PC-3 (cell line): ENCODE measurements around the gene GMDS. TPM values are rescaled to one million over a fixed set of nuclear protein-coding genes. Genes with fewer than 3 reads are reported as not detected.

Experiments used
- ATAC-seq: fragments of 200-7000 bp; cut with Tn5 transposase; 2 replicates; pipeline ENCODE4 v1.9.1; 2020; ENCODE audit warnings: mild to moderate bottlenecking, moderate library complexity
- BruUV-seq: library from RNA; stranded (reverse); fragments of 400-500 nt; replicated peaks from 2 replicates; lab custom pipeline; 2021; lab: Mats Ljungman, UMichigan
- CTCF ChIA-PET: fragments of 300-600 bp; sonication (Branson Sonifier 250); formaldehyde crosslinking; loops from one replicate; lab custom pipeline; 2022; ENCODE audit warnings: antibody characterized with exemption; lab: Charles Lee
- POLR2A ChIA-PET: fragments of 300-600 bp; sonication (Branson Sonifier 250); formaldehyde crosslinking; loops from one replicate; lab custom pipeline; 2022; ENCODE audit warnings: antibody characterized with exemption; ENCODE audit not compliant: unreplicated experiment; lab: Charles Lee
- DNase-seq: peaks from one replicate; pipeline ENCODE4 v3.0.0-alpha.2; 2015
- H2AFZ ChIP-seq: fragments of 300-600 bp; sonication (generic); 2 replicates; pipeline ENCODE4 v1.6.0; 2016; ENCODE audit warnings: antibody characterized with exemption, low read length
- H3F3A ChIP-seq: fragments of 300-600 bp; sonication (generic); one replicate; pipeline ENCODE4 v1.6.0; 2017; ENCODE audit warnings: antibody characterized with exemption, low read length, control low read depth, mild to moderate bottlenecking; ENCODE audit not compliant: unreplicated experiment
- H3K27ac ChIP-seq: fragments of 300-600 bp; sonication (generic); 2 replicates; pipeline ENCODE4 v1.5.1; 2016; ENCODE audit warnings: mild to moderate bottlenecking, low read length
- H3K27me3 ChIP-seq: fragments of 300-600 bp; sonication (generic); 2 replicates; pipeline ENCODE4 v1.6.1; 2016; ENCODE audit warnings: low read length, mixed read lengths
- H3K36me3 ChIP-seq: fragments of 300-600 bp; sonication (generic); 2 replicates; pipeline ENCODE4 v1.6.1; 2016; ENCODE audit warnings: low read depth, mixed run types, low read length, mixed read lengths
- H3K4me1 ChIP-seq: fragments of 300-600 bp; sonication (generic); 2 replicates; pipeline ENCODE4 v1.5.1; 2016; ENCODE audit warnings: low read length; ENCODE audit not compliant: insufficient read depth
- H3K4me2 ChIP-seq: fragments of 300-600 bp; sonication (generic); 2 replicates; pipeline ENCODE4 v1.6.0; 2016; ENCODE audit warnings: low read length
- H3K4me3 ChIP-seq: fragments of 300-600 bp; sonication (generic); 2 replicates; pipeline ENCODE4 v1.5.1; 2016; ENCODE audit warnings: mild to moderate bottlenecking, low read length, mixed read lengths
- H3K79me2 ChIP-seq: fragments of 300-600 bp; sonication (generic); 2 replicates; pipeline ENCODE4 v1.6.1; 2017; ENCODE audit warnings: low read length, mixed read lengths
- H3K9ac ChIP-seq: fragments of 300-600 bp; sonication (generic); 2 replicates; pipeline ENCODE4 v1.6.0; 2016; ENCODE audit warnings: mild to moderate bottlenecking, low read length
- H3K9me2 ChIP-seq: fragments of 300-600 bp; sonication (generic); replicated peaks from 2 replicates; pipeline ENCODE4 v1.6.1; 2016; ENCODE audit warnings: mixed run types, low read length, mixed read lengths
- H3K9me3 ChIP-seq: fragments of 300-600 bp; sonication (generic); 2 replicates; pipeline ENCODE4 v1.6.1; 2016; ENCODE audit warnings: low read length, mixed read lengths
- H4K20me1 ChIP-seq: fragments of 300-600 bp; sonication (generic); 2 replicates; pipeline ENCODE4 v1.6.1; 2016; ENCODE audit warnings: low read length, mixed read lengths
- EZH2 ChIP-seq: fragments of 300-600 bp; sonication (generic); IDR thresholded peaks from one replicate; pipeline ENCODE4 v1.6.1; 2017; ENCODE audit warnings: antibody characterized with exemption, mild to moderate bottlenecking, low read length; ENCODE audit not compliant: unreplicated experiment
- EZH2phosphoT487 ChIP-seq: fragments of 300-600 bp; sonication (generic); IDR thresholded peaks from 2 replicates; pipeline ENCODE4 v1.6.1; 2018; ENCODE audit warnings: mild to moderate bottlenecking, antibody characterized with exemption, low read length, borderline replicate concordance
- intact Hi-C: fragments of 100-400 bp; cut with micrococcal nuclease; formaldehyde crosslinking; loops from 2 replicates; pipeline ENCODE4 v1.9.0; 2023
- total RNA-seq: library from RNA; depleted of rRNA; stranded (reverse); fragments of >200 nt; gene quantifications from 2 replicates; pipeline ENCODE4 v1.2.3, GENCODE V29; 2014
- TF ChIP-seq, protein P1 (sequence below): fragments of 300-600 bp; sonication (generic); conservative IDR thresholded peaks from 2 replicates; pipeline ENCODE4 v1.5.1; 2017; ENCODE audit warnings: antibody characterized with exemption, low read depth, mild to moderate bottlenecking, low read length

GMDS gene
- total RNA-seq, 1 experiment from 2014 or later = 18.3 TPM

DNA sequence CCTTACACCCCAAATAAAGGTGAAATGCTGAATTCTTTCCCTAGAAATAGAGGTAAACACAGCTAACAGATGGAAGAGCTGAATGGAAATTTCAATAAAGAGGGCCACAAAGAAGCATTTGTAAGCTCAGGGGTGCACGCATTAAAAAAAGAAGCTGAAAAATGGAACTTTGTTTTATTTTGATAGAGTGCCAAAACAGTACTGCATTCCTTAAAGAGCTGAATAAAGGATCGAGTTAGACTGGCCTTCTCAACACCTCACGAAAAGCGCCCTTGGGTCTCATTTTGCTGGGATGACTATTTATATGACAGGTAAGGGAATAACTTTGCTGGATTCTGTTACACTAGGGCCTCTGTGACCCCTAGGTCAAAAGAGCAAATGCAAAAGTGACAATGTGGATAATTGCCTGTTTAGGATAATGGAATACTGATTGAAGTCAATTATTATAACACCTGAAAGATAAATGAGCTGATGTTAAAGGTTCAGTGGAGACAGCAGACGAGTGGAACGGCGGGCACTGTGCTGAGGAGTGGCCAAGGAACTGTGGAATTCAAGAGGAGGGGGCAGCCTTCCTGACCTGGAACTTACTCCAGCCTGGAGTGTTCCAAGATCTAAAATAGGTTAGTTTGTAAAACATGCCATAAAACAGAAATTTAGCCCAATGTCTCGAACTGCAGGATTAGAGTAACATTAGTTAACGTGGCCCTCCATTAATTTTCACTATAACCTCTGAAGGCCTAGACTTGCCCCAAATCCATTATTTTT, 467.3 kb downstream of the GMDS start:
- no peaks in the 10 kb centered on the region for H3K36me3 ChIP-seq
- no peaks in the 10 kb centered on the region for H3K27me3 ChIP-seq
- H3K4me3 ChIP-seq = no peak overlapping the region
- H3K9ac ChIP-seq = no peak overlapping the region
- ATAC-seq (no peak), DNase-seq (no peak)
- BruUV-seq = no TSS peak
- no peak overlapping the region for H2AFZ ChIP-seq
- H3K9me2 ChIP-seq = no peaks in the 10 kb centered on the region
- ChIA-PET POLR2A (no interaction called here), CTCF (interaction anchor here (0.7 kb wide), 1 partner anchor 327 kb away, joined by 3 read pairs; no protein-coding TSS in a partner anchor)
- no peaks in the 10 kb centered on the region for H3F3A ChIP-seq
- H3K9me3 ChIP-seq = no peaks in the 10 kb centered on the region
- intact Hi-C loops = no loop called here
- H3K4me2 ChIP-seq = no peak overlapping the region
- no peaks in the 10 kb centered on the region for H4K20me1 ChIP-seq
- H3K4me1 ChIP-seq = no peaks in the 10 kb centered on the region
- H3K27ac ChIP-seq = no peak overlapping the region
- TF ChIP-seq EZH2 = no peak
- TF ChIP-seq, protein P1, sequence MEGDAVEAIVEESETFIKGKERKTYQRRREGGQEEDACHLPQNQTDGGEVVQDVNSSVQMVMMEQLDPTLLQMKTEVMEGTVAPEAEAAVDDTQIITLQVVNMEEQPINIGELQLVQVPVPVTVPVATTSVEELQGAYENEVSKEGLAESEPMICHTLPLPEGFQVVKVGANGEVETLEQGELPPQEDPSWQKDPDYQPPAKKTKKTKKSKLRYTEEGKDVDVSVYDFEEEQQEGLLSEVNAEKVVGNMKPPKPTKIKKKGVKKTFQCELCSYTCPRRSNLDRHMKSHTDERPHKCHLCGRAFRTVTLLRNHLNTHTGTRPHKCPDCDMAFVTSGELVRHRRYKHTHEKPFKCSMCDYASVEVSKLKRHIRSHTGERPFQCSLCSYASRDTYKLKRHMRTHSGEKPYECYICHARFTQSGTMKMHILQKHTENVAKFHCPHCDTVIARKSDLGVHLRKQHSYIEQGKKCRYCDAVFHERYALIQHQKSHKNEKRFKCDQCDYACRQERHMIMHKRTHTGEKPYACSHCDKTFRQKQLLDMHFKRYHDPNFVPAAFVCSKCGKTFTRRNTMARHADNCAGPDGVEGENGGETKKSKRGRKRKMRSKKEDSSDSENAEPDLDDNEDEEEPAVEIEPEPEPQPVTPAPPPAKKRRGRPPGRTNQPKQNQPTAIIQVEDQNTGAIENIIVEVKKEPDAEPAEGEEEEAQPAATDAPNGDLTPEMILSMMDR = no peak
- TF ChIP-seq EZH2phosphoT487 = no peak
- no peaks in the 10 kb centered on the region for H3K79me2 ChIP-seq

DNA sequence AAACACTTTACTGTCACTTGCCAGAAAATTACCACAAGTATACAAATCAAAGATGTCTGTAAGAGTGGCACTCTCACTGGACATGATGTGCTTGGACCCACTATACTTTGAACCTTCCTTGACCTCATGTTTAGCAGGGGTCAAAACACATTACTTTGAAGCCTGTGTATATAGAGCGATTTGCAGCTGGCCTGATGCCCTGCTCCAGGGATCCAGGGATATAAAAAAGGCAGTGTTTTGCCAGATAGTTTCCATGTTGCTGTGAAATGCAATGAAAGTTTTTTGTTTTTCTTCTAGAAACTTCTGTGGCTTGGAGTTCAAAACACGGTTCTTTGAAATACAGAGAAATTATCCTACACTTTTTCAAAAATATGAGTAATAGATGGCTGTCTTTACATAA, 470.0 kb downstream of the GMDS start:
- intact Hi-C loops = no loop called here
- no peak overlapping the region for H3K9ac ChIP-seq
- no peaks in the 10 kb centered on the region for H4K20me1 ChIP-seq
- H3K27me3 ChIP-seq = no peaks in the 10 kb centered on the region
- H3K4me2 ChIP-seq = no peak overlapping the region
- H2AFZ ChIP-seq = no peak overlapping the region
- ChIA-PET POLR2A (no interaction called here), CTCF (no interaction called here)
- ATAC-seq (no peak), DNase-seq (no peak)
- no peaks in the 10 kb centered on the region for H3K9me3 ChIP-seq
- no peaks in the 10 kb centered on the region for H3F3A ChIP-seq
- H3K79me2 ChIP-seq = no peaks in the 10 kb centered on the region
- peaks cover 20% of the 10 kb centered on the region for H3K4me1 ChIP-seq
- no peaks in the 10 kb centered on the region for H3K36me3 ChIP-seq
- no peak overlapping the region for H3K4me3 ChIP-seq
- no peaks in the 10 kb centered on the region for H3K9me2 ChIP-seq
- no TSS peak for BruUV-seq
- no peak overlapping the region for H3K27ac ChIP-seq
- TF ChIP-seq EZH2phosphoT487 (no peak), EZH2 (no peak)
- TF ChIP-seq, protein P1 = no peak
